Mesenchymal stem cell (in vitro differentiated cells and primary cell): ENCODE results near the gene SERPINB6.

Experiments
- DNase-seq: peaks from one replicate; pipeline ENCODE4 v3.0.0-alpha.2; 2013
- H2AFZ ChIP-seq: one replicate; pipeline ENCODE4 v1.6.1; 2013; ENCODE audit warnings: low read depth, mild to moderate bottlenecking, control low read depth, inconsistent platforms, low read length, moderate library complexity
- H2AK5ac ChIP-seq: 2 replicates; pipeline ENCODE4 v1.6.1; 2013; ENCODE audit warnings: low read length, moderate library complexity, mild to moderate bottlenecking, inconsistent platforms; ENCODE audit not compliant: severe bottlenecking
- H2BK120ac ChIP-seq: one replicate; pipeline ENCODE4 v1.6.1; 2013; ENCODE audit warnings: low read depth, mild to moderate bottlenecking, inconsistent platforms, low read length, moderate library complexity
- H2BK12ac ChIP-seq, 2 experiments: one replicate each; pipeline ENCODE4 v1.6.1; 2013; ENCODE audit warnings: inconsistent platforms in 2 of 2, low read length in 2 of 2, mild to moderate bottlenecking in 2 of 2, moderate library complexity in 2 of 2, control low read depth in 1 of 2
- H2BK15ac ChIP-seq: one replicate; pipeline ENCODE4 v1.6.1; 2013; ENCODE audit warnings: mild to moderate bottlenecking, low read depth, inconsistent platforms; ENCODE audit not compliant: poor library complexity, severe bottlenecking
- H2BK5ac ChIP-seq: 2 replicates; pipeline ENCODE4 v1.6.1; 2013; ENCODE audit warnings: low read depth, mild to moderate bottlenecking, low read length, control low read depth, inconsistent platforms; ENCODE audit not compliant: poor library complexity, severe bottlenecking
- H3K14ac ChIP-seq, 2 experiments: one replicate each; pipeline ENCODE4 v1.6.1; 2013; ENCODE audit warnings: inconsistent platforms in 2 of 2, low read length in 2 of 2, control low read depth in 1 of 2, mild to moderate bottlenecking in 1 of 2, moderate library complexity in 1 of 2
- H3K18ac ChIP-seq, 2 experiments: one replicate each; pipeline ENCODE4 v1.6.1; 2013; ENCODE audit warnings: inconsistent platforms in 2 of 2, low read length in 2 of 2, control low read depth in 1 of 2, low read depth in 1 of 2, mild to moderate bottlenecking in 1 of 2
- H3K23ac ChIP-seq, 2 experiments: one replicate each; pipeline ENCODE4 v1.6.1; 2013; ENCODE audit warnings: inconsistent platforms in 2 of 2, low read length in 2 of 2, mild to moderate bottlenecking in 2 of 2, moderate library complexity in 2 of 2, control low read depth in 1 of 2
- H3K27ac ChIP-seq: 2 replicates; pipeline ENCODE4 v1.5.1; 2013; ENCODE audit warnings: mild to moderate bottlenecking, moderate library complexity, low read length, control low read depth, inconsistent platforms; ENCODE audit not compliant: poor library complexity, severe bottlenecking
- H3K27me3 ChIP-seq, 2 experiments: 2 replicates each; pipeline versions ENCODE4 v1.6.1 to v1.7.0; 2013; ENCODE audit warnings: low read length in 2 of 2, mild to moderate bottlenecking in 2 of 2, moderate library complexity in 2 of 2, control low read depth in 1 of 2, inconsistent platforms in 1 of 2; ENCODE audit not compliant: control insufficient read depth in 1 of 2, insufficient read depth in 1 of 2
- H3K36me3 ChIP-seq, 2 experiments: 2 replicates each; pipeline versions ENCODE4 v1.6.1 to v1.7.0; 2013; ENCODE audit warnings: low read length in 2 of 2, control low read depth in 1 of 2, inconsistent platforms in 1 of 2, low read depth in 1 of 2, mild to moderate bottlenecking in 1 of 2; ENCODE audit not compliant: insufficient read depth in 2 of 2, control insufficient read depth in 1 of 2
- H3K4ac ChIP-seq, 2 experiments: one replicate each; pipeline ENCODE4 v1.6.1; 2013; ENCODE audit warnings: inconsistent platforms in 2 of 2, low read length in 2 of 2, mild to moderate bottlenecking in 2 of 2, moderate library complexity in 2 of 2, control low read depth in 1 of 2, low read depth in 1 of 2
- H3K4me1 ChIP-seq: 2 replicates; pipeline ENCODE4 v1.6.1; 2013; ENCODE audit warnings: low read depth, low read length, control low read depth; ENCODE audit not compliant: control insufficient read depth, insufficient read depth
- H3K4me2 ChIP-seq: 2 replicates; pipeline ENCODE4 v1.6.1; 2013; ENCODE audit warnings: low read length, mild to moderate bottlenecking, inconsistent platforms; ENCODE audit not compliant: poor library complexity, severe bottlenecking
- H3K4me3 ChIP-seq, 2 experiments: 2 replicates each; pipeline versions ENCODE4 v1.5.1 to v1.7.0; 2013; ENCODE audit warnings: low read length in 2 of 2, mild to moderate bottlenecking in 2 of 2, control low read depth in 1 of 2, low read depth in 1 of 2; ENCODE audit not compliant: insufficient read depth in 1 of 2
- H3K79me1 ChIP-seq: replicated peaks from 2 replicates; pipeline ENCODE4 v1.6.1; 2013; ENCODE audit warnings: mild to moderate bottlenecking, control low read depth, low read length, inconsistent platforms; ENCODE audit not compliant: poor library complexity, severe bottlenecking
- H3K9ac ChIP-seq: 2 replicates; pipeline ENCODE4 v1.7.0; 2013; ENCODE audit warnings: mild to moderate bottlenecking, low read length, moderate library complexity
- H3K9me3 ChIP-seq: 2 replicates; pipeline ENCODE4 v1.7.0; 2013; ENCODE audit warnings: mild to moderate bottlenecking, low read length; ENCODE audit not compliant: control insufficient read depth
- H4K8ac ChIP-seq: one replicate; pipeline ENCODE4 v1.6.1; 2013; ENCODE audit warnings: inconsistent platforms, mild to moderate bottlenecking, low read length, moderate library complexity
- H4K91ac ChIP-seq: one replicate; pipeline ENCODE4 v1.6.1; 2013; ENCODE audit warnings: mild to moderate bottlenecking, low read length, inconsistent platforms
- WGBS: methylation state at CpG from one replicate; pipeline ENCODE4 v1.1.7; 2013; ENCODE audit warnings: mixed read lengths; 5-methylcytosine and 5-hydroxymethylcytosine counted together

Gene SERPINB6

GRCh38 chr6:2969549-2969948 is 1.8 kb downstream of the SERPINB6 start:
- peak; percentile 30 for DNase-seq
- Histone ChIP-seq H3K27me3 (no peaks in the 10 kb centered on the region), H4K91ac (no peak overlapping the region), H3K9me3 (no peaks in the 10 kb centered on the region), H3K79me1 (peaks cover 12% of the 10 kb centered on the region), H3K27ac (no peak overlapping the region), H3K18ac (no peak overlapping the region), H2BK120ac (no peak overlapping the region), H3K14ac (no peak overlapping the region), H3K4me2 (no peak overlapping the region), H2AFZ (no peak overlapping the region), H4K8ac (no peak overlapping the region), H2AK5ac (no peak overlapping the region), H3K9ac (peak overlapping the region; percentile 93), H2BK12ac (no peak overlapping the region), H2BK5ac (no peak overlapping the region), H2BK15ac (no peak overlapping the region), H3K4ac (no peak overlapping the region), H3K4me3 (peak overlapping the region in 1 of 2 experiments; percentile 85), H3K23ac (no peak overlapping the region), H3K36me3 (peaks cover 2 to 7% of the 10 kb centered on the region in 2 experiments), H3K4me1 (peaks cover 9% of the 10 kb centered on the region)
- WGBS, result 94% methylated on average over 3 of the region's 3 CpGs

DNA sequence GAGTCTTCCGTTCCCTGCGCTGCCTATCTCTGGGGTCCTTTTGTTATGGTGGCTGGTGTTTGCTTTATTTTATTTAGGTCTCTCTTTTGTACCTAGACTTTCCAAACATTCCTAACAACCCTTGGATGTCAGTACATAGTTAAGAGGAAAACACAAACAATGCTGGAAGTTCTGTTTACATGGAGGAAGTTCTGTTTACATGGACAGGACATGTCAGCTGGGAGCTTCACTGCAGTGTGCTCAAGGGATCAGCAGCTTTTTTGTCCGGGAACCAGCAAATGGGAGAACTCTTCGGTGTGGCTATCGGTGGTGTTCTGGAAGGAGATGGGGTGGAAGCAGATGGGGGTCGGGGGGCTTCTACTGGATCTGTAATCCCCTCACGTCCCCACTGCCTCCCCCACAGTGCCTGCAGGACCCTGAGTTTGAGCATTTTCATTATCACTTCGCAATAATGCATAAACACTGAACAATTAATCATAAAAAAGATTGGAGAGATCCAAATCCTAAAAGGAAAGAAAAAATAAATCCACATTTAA is 2.7 kb downstream of the SERPINB6 start:
- Histone ChIP-seq H3K4me1 (peaks cover 9% of the 10 kb centered on the region), H3K18ac (peak overlapping the region in 1 of 2 experiments; percentile 66), H2BK12ac (no peak overlapping the region), H2BK15ac (no peak overlapping the region), H4K8ac (no peak overlapping the region), H3K36me3 (peaks cover 2 to 7% of the 10 kb centered on the region in 2 experiments), H3K4me3 (peak overlapping the region in 1 of 2 experiments; percentile 50), H3K79me1 (peaks cover 15% of the 10 kb centered on the region), H3K9me3 (no peaks in the 10 kb centered on the region), H3K23ac (no peak overlapping the region), H3K27ac (no peak overlapping the region), H3K27me3 (no peaks in the 10 kb centered on the region), H2AK5ac (no peak overlapping the region), H2AFZ (no peak overlapping the region), H3K4ac (no peak overlapping the region), H4K91ac (no peak overlapping the region), H2BK5ac (no peak overlapping the region), H2BK120ac (no peak overlapping the region), H3K4me2 (no peak overlapping the region), H3K9ac (peak overlapping the region; percentile 67), H3K14ac (no peak overlapping the region)
- 0% methylated on average over 1 of the region's 8 CpGs for WGBS
- peak; percentile 71 for DNase-seq

DNA sequence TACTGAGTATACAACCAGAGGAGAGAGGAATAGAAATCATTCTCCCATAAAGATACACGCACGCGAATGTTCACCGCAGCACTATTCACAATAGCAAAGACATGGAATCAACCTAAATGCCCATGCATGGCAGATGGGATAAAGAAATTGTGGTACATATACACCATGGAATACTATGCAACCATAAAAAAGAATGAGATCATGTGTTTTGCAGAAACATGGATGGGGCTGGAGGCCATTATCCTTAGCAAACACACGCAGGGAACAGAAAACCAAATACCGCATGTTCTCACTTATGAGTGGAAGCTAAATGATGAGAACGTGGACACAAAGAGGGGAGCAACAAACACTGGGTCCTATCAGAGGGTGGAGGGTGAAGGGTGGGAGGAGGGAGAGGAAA is 3.4 kb downstream of the SERPINB6 start:
- H3K14ac ChIP-seq, result no peak overlapping the region
- no peaks in the 10 kb centered on the region for H3K27me3 ChIP-seq
- H3K18ac ChIP-seq, result no peak overlapping the region
- peaks cover 20% of the 10 kb centered on the region for H3K79me1 ChIP-seq
- no peak overlapping the region for H3K23ac ChIP-seq
- 97% methylated on average over 3 of the region's 7 CpGs for WGBS
- no peak overlapping the region for H2AFZ ChIP-seq
- peak overlapping the region in 1 of 2 experiments; percentile 21 for H2BK12ac ChIP-seq
- H3K9ac ChIP-seq, result no peak overlapping the region
- H3K4me3 ChIP-seq, result no peak overlapping the region
- H3K4me1 ChIP-seq, result peaks cover 9% of the 10 kb centered on the region
- no peak overlapping the region for H4K91ac ChIP-seq
- H2BK5ac ChIP-seq, result no peak overlapping the region
- no peak overlapping the region for H3K27ac ChIP-seq
- no peak overlapping the region for H3K4ac ChIP-seq
- DNase-seq, result no peak
- no peak overlapping the region for H4K8ac ChIP-seq
- no peak overlapping the region for H2BK120ac ChIP-seq
- H3K4me2 ChIP-seq, result no peak overlapping the region
- H3K36me3 ChIP-seq, result peaks cover 2 to 7% of the 10 kb centered on the region in 2 experiments
- H3K9me3 ChIP-seq, result no peaks in the 10 kb centered on the region
- no peak overlapping the region for H2AK5ac ChIP-seq
- no peak overlapping the region for H2BK15ac ChIP-seq

GRCh38 chr6:2966347-2966746 is 5.0 kb downstream of the SERPINB6 start:
- no peak overlapping the region for H3K23ac ChIP-seq
- H3K4me2 ChIP-seq, result no peak overlapping the region
- DNase-seq, result no peak
- no peak overlapping the region for H2BK15ac ChIP-seq
- H4K8ac ChIP-seq, result no peak overlapping the region
- H2AK5ac ChIP-seq, result no peak overlapping the region
- H3K4me1 ChIP-seq, result peaks cover 9% of the 10 kb centered on the region
- no peak overlapping the region for H3K4me3 ChIP-seq
- peaks cover 2 to 7% of the 10 kb centered on the region in 2 experiments for H3K36me3 ChIP-seq
- H3K14ac ChIP-seq, result peak overlapping the region in 1 of 2 experiments; percentile 75
- H3K79me1 ChIP-seq, result peaks cover 27% of the 10 kb centered on the region
- H2BK120ac ChIP-seq, result no peak overlapping the region
- no peak overlapping the region for H2BK5ac ChIP-seq
- peak overlapping the region in 1 of 2 experiments; percentile 56 for H3K4ac ChIP-seq
- peak overlapping the region in 1 of 2 experiments; percentile 57 for H3K18ac ChIP-seq
- WGBS, result 85% methylated on average over 8 of the region's 9 CpGs
- no peak overlapping the region for H3K9ac ChIP-seq
- no peaks in the 10 kb centered on the region for H3K9me3 ChIP-seq
- no peaks in the 10 kb centered on the region for H3K27me3 ChIP-seq
- H2BK12ac ChIP-seq, result peak overlapping the region in 1 of 2 experiments; percentile 94
- no peak overlapping the region for H3K27ac ChIP-seq
- no peak overlapping the region for H4K91ac ChIP-seq
- no peak overlapping the region for H2AFZ ChIP-seq
